ENCODE data around the gene LRRC8A.
"Not testable (repeated sequence)": the region's sequence is repeated elsewhere in the genome, so short reads cannot be mapped to it uniquely, and the experiment has no call there.

- TF ChIP-seq EZH2 (IDR thresholded peaks at IDR 0.05; ENCODE audit: low read length); CTCF (optimal IDR thresholded peaks at IDR 0.05 in 1 of 3, IDR thresholded peaks at IDR 0.05 in 1 of 3, conservative IDR thresholded peaks at IDR 0.05 in 1 of 3; ENCODE audit: extremely low read depth in 1 of 3, insufficient read depth in 2 of 3, low read length in 3 of 3): not testable (repeated sequence)
These were observed 29.3 kb upstream of the LRRC8A start for GRCh38 chr9:128852646-128853045.
